Measurements from ENCODE around the gene TTLL1. TPM values are rescaled to one million over a fixed set of nuclear protein-coding genes. Genes with fewer than 3 reads are reported as not detected.
"Not testable (repeated sequence)": the region's sequence is repeated elsewhere in the genome, so short reads cannot be mapped to it uniquely, and the experiment has no call there.

Gene TTLL1
- total RNA-seq, 1 donor from 2014 or later = 9.5 TPM

GRCh38 chr22:43001271-43002201 is 87.7 kb downstream of the TTLL1 start:
- peak; percentile 49 for DNase-seq (ENCODE audit: low spot score)
- intact Hi-C loops (cut with DNase I) = no loop called here

GRCh38 chr22:43000441-43001175 is 88.6 kb downstream of the TTLL1 start:
- intact Hi-C loops (cut with DNase I) = no loop called here
- no peak for DNase-seq (ENCODE audit: low spot score)

GRCh38 chr22:42997582-42998090 is 91.6 kb downstream of the TTLL1 start:
- intact Hi-C loops (cut with DNase I) = no loop called here
- DNase-seq (ENCODE audit: low spot score) = no peak

- intact Hi-C loops (cut with DNase I) = no loop called here
- DNase-seq (ENCODE audit: low spot score) = no peak
Observed at GRCh38 chr22:42996646-42997365, 92.4 kb downstream of the TTLL1 start.

GRCh38 chr22:42995654-42996053 is 93.5 kb downstream of the TTLL1 start:
- intact Hi-C loops (cut with DNase I); DNase-seq (ENCODE audit: low spot score): not testable (repeated sequence)

GRCh38 chr22:42994917-42995562 is 94.2 kb downstream of the TTLL1 start:
- peak; percentile 79 for DNase-seq (ENCODE audit: low spot score)
- intact Hi-C loops (cut with DNase I) = no loop called here

GRCh38 chr22:42994276-42994916 is 94.8 kb downstream of the TTLL1 start:
- DNase-seq (ENCODE audit: low spot score) = no peak
- intact Hi-C loops (cut with DNase I) = no loop called here

GRCh38 chr22:42993651-42994275 is 95.4 kb downstream of the TTLL1 start:
- intact Hi-C loops (cut with DNase I) = no loop called here
- DNase-seq (ENCODE audit: low spot score) = no peak

- intact Hi-C loops (cut with DNase I) = no loop called here
- DNase-seq (ENCODE audit: low spot score) = no peak
Observed at GRCh38 chr22:42992886-42993479, 96.2 kb downstream of the TTLL1 start.

GRCh38 chr22:42992092-42992491 is 97.1 kb downstream of the TTLL1 start:
- DNase-seq (ENCODE audit: low spot score) = no peak
- intact Hi-C loops (cut with DNase I) = no loop called here

- DNase-seq (ENCODE audit: low spot score) = no peak
- intact Hi-C loops (cut with DNase I) = no loop called here
Observed at GRCh38 chr22:42991010-42991651, 98.1 kb downstream of the TTLL1 start.

- intact Hi-C loops (cut with DNase I) = no loop called here
- no peak for DNase-seq (ENCODE audit: low spot score)
Observed at GRCh38 chr22:42990131-42990838, 98.9 kb downstream of the TTLL1 start.

Other genes starting within 250 kb of the TTLL1 start
- gene ARFGAP3, start 232.1 kb downstream of the TTLL1 start, total RNA-seq = 32.5 TPM
- gene PACSIN2, start 74.2 kb downstream of the TTLL1 start, total RNA-seq = 41.5 TPM
- gene BIK, start 21.4 kb upstream of the TTLL1 start, total RNA-seq = not detected
- 13.4 TPM for gene MCAT, start 54.0 kb upstream of the TTLL1 start, total RNA-seq
- gene TSPO, start 62.2 kb upstream of the TTLL1 start, total RNA-seq = 124 TPM
- gene TTLL12, start 97.7 kb upstream of the TTLL1 start, total RNA-seq = 11.3 TPM